ENCODE data around the gene SLF1. TPM values are rescaled to one million over a fixed set of nuclear protein-coding genes. Genes with fewer than 3 reads are reported as not detected.

SLF1 gene
- total RNA-seq, 1 donor from 2014 or later: 48.1 TPM

- H3K9ac ChIP-seq: no peak overlapping the region
- H3K36me3 Mint-ChIP-seq: no peaks in the 10 kb centered on the region
- no peak overlapping the region for H3K27ac Mint-ChIP-seq
Observed at GRCh38 chr5:94725142-94725541, 106.7 kb downstream of the SLF1 start.

GRCh38 chr5:94731471-94731870 lies 113.0 kb downstream of the SLF1 start:
- H3K4me3 ChIP-seq: no peak overlapping the region
- H3K79me2 ChIP-seq (ENCODE audit: low read depth): no peaks in the 10 kb centered on the region
- H3K9me3 Mint-ChIP-seq: no peaks in the 10 kb centered on the region
- H2AFZ ChIP-seq (replicated peaks): no peak overlapping the region
- H3K9ac ChIP-seq: no peak overlapping the region
- H4K20me1 ChIP-seq (ENCODE audit: low read depth): no peaks in the 10 kb centered on the region
- H3K36me3 ChIP-seq: no peaks in the 10 kb centered on the region
- H3K27ac ChIP-seq: no peak overlapping the region
- no peaks in the 10 kb centered on the region for H3K27me3 ChIP-seq
- no peak for DNase-seq (ENCODE audit: low spot score)
- TF ChIP-seq CTCF (IDR thresholded peaks at IDR 0.05) (no peak), EZH2phosphoT487 (IDR thresholded peaks at IDR 0.05) (no peak)
- no peaks in the 10 kb centered on the region for H3K9me3 ChIP-seq (ENCODE audit: low read depth)
- H3K4me2 ChIP-seq: no peak overlapping the region
- no peaks in the 10 kb centered on the region for H3K4me1 ChIP-seq
- H3K4me1 Mint-ChIP-seq: no peaks in the 10 kb centered on the region
- H3F3A ChIP-seq (ENCODE audit: low read depth): no peaks in the 10 kb centered on the region
- no peak overlapping the region for H3K4me3 Mint-ChIP-seq
- H3K27ac Mint-ChIP-seq: no peak overlapping the region
- no peaks in the 10 kb centered on the region for H3K36me3 Mint-ChIP-seq
- peaks cover 5% of the 10 kb centered on the region for H3K27me3 Mint-ChIP-seq (ENCODE audit: insufficient read depth, low read depth)

More at GRCh38 chr5:94725142-94725541, 106.7 kb downstream of the SLF1 start:
- Histone ChIP-seq H3K36me3 (no peaks in the 10 kb centered on the region), H3K4me3 (no peak overlapping the region), H3K27me3 (no peaks in the 10 kb centered on the region), H3K4me1 (no peaks in the 10 kb centered on the region), H4K20me1 (ENCODE audit: low read depth) (no peaks in the 10 kb centered on the region), H3K79me2 (ENCODE audit: low read depth) (no peaks in the 10 kb centered on the region), H3K9me3 (ENCODE audit: low read depth) (no peaks in the 10 kb centered on the region), H3F3A (ENCODE audit: low read depth) (no peaks in the 10 kb centered on the region), H3K27ac (no peak overlapping the region), H3K4me2 (no peak overlapping the region), H2AFZ (replicated peaks) (no peak overlapping the region)
- TF ChIP-seq EZH2 (IDR thresholded peaks at IDR 0.05): no peak
- TF ChIP-seq EZH2phosphoT487 (IDR thresholded peaks at IDR 0.05): no peak
- H3K4me3 Mint-ChIP-seq: no peak overlapping the region
- no peaks in the 10 kb centered on the region for H3K9me3 Mint-ChIP-seq
- H3K4me1 Mint-ChIP-seq: no peaks in the 10 kb centered on the region
- no peak for DNase-seq (ENCODE audit: low spot score)
- H3K27me3 Mint-ChIP-seq (ENCODE audit: insufficient read depth, low read depth): peaks cover 2% of the 10 kb centered on the region

GRCh38 chr5:94736498-94736897 lies 118.0 kb downstream of the SLF1 start:
- no peaks in the 10 kb centered on the region for H3K9me3 Mint-ChIP-seq

More at GRCh38 chr5:94736498-94736897, 118.0 kb downstream of the SLF1 start:
- Histone ChIP-seq H4K20me1 (ENCODE audit: low read depth) (no peaks in the 10 kb centered on the region), H3K4me3 (no peak overlapping the region), H3K27ac (no peak overlapping the region), H2AFZ (replicated peaks) (no peak overlapping the region), H3F3A (ENCODE audit: low read depth) (no peaks in the 10 kb centered on the region), H3K9me3 (ENCODE audit: low read depth) (no peaks in the 10 kb centered on the region), H3K4me1 (no peaks in the 10 kb centered on the region), H3K9ac (no peak overlapping the region), H3K79me2 (ENCODE audit: low read depth) (no peaks in the 10 kb centered on the region), H3K36me3 (no peaks in the 10 kb centered on the region), H3K4me2 (no peak overlapping the region), H3K27me3 (no peaks in the 10 kb centered on the region)
- no peaks in the 10 kb centered on the region for H3K36me3 Mint-ChIP-seq
- no peaks in the 10 kb centered on the region for H3K4me1 Mint-ChIP-seq
- H3K4me3 Mint-ChIP-seq: no peak overlapping the region
- no peak overlapping the region for H3K27ac Mint-ChIP-seq
- no peak for TF ChIP-seq CTCF (IDR thresholded peaks at IDR 0.05)
- TF ChIP-seq EZH2 (IDR thresholded peaks at IDR 0.05): no peak
- no peak for TF ChIP-seq EZH2phosphoT487 (IDR thresholded peaks at IDR 0.05)
- peaks cover 5% of the 10 kb centered on the region for H3K27me3 Mint-ChIP-seq (ENCODE audit: insufficient read depth, low read depth)
- DNase-seq (ENCODE audit: low spot score): no peak
